Tongue (tissue), 2 donors: Measurements from ENCODE around the gene ATG4A. TPM values are rescaled to one million over a fixed set of nuclear protein-coding genes. Genes with fewer than 3 reads are reported as not detected.

Source experiments
- DNase-seq: peaks from one replicate; pipeline ENCODE4 v3.0.0-alpha.2; 2015
- total RNA-seq: library from RNA; depleted of rRNA; stranded (reverse); fragments of >200 nt; gene quantifications from one replicate; pipeline ENCODE4 v1.2.3, GENCODE V29; 2014

The ATG4A gene
- total RNA-seq: 20.6 TPM

- DNase-seq: peak; percentile 97
Observed at GRCh38 chrX:108091264-108091877, at the start of gene ATG4A, which contains the start of gene PSMD10. ATG4A (plus strand) TSS chrX:108091778; CDS start chrX:108091827, 49 bp downstream. PSMD10 (minus strand) TSS chrX:108091542; CDS start chrX:108091520, 22 bp downstream.

GRCh38 chrX:108044554-108045256, 46.9 kb upstream of the ATG4A start, which contains the start of gene VSIG1:
VSIG1 (plus strand) TSS chrX:108045065; CDS start chrX:108045131, 66 bp downstream.
- no peak for DNase-seq

GRCh38 chrX:108049649-108050048, 41.9 kb upstream of the ATG4A start:
- peak; percentile 9 for DNase-seq

- no peak for DNase-seq
Observed at GRCh38 chrX:108053218-108053617, 38.4 kb upstream of the ATG4A start.

GRCh38 chrX:108055546-108055945, 36.0 kb upstream of the ATG4A start:
- DNase-seq: peak; percentile 68

- DNase-seq: no peak
Observed at GRCh38 chrX:108059801-108060200, 31.8 kb upstream of the ATG4A start.

GRCh38 chrX:108064001-108064400, 27.6 kb upstream of the ATG4A start:
- no peak for DNase-seq

GRCh38 chrX:108064613-108065012, 27.0 kb upstream of the ATG4A start:
- no peak for DNase-seq

GRCh38 chrX:108068121-108068520, 23.5 kb upstream of the ATG4A start:
- no peak for DNase-seq

- no peak for DNase-seq
Observed at GRCh38 chrX:108070891-108071290, 20.7 kb upstream of the ATG4A start.

- no peak for DNase-seq
Observed at GRCh38 chrX:108071578-108071977, 20.0 kb upstream of the ATG4A start.

GRCh38 chrX:108072746-108073145, 18.8 kb upstream of the ATG4A start:
- no peak for DNase-seq

- no peak for DNase-seq
Observed at GRCh38 chrX:108081110-108081509, 10.5 kb upstream of the ATG4A start.

GRCh38 chrX:108087792-108088191, 3.8 kb upstream of the ATG4A start:
- DNase-seq: no peak

GRCh38 chrX:108088511-108088910, 3.1 kb upstream of the ATG4A start:
- DNase-seq: no peak

- DNase-seq: peak; percentile 19
Observed at GRCh38 chrX:108090491-108091263, 901 bp upstream of the ATG4A start.

- no peak for DNase-seq
Observed at GRCh38 chrX:108091878-108092291, 307 bp downstream of the ATG4A start.

GRCh38 chrX:108097380-108097779, 5.8 kb downstream of the ATG4A start:
- DNase-seq: no peak

GRCh38 chrX:108105473-108105872, 13.9 kb downstream of the ATG4A start:
- no peak for DNase-seq

GRCh38 chrX:108114541-108114940, 23.0 kb downstream of the ATG4A start:
- no peak for DNase-seq

- DNase-seq: no peak
Observed at GRCh38 chrX:108117988-108118387, 26.4 kb downstream of the ATG4A start.

GRCh38 chrX:108121291-108121690, 29.7 kb downstream of the ATG4A start:
- no peak for DNase-seq

- DNase-seq: no peak
Observed at GRCh38 chrX:108122748-108123147, 31.2 kb downstream of the ATG4A start.
